ENCODE results near the gene STRBP. TPM values are rescaled to one million over a fixed set of nuclear protein-coding genes. Genes with fewer than 3 reads are reported as not detected.

The STRBP gene
- total RNA-seq, 1 donor from 2014 or later = 9.1 TPM

DNA sequence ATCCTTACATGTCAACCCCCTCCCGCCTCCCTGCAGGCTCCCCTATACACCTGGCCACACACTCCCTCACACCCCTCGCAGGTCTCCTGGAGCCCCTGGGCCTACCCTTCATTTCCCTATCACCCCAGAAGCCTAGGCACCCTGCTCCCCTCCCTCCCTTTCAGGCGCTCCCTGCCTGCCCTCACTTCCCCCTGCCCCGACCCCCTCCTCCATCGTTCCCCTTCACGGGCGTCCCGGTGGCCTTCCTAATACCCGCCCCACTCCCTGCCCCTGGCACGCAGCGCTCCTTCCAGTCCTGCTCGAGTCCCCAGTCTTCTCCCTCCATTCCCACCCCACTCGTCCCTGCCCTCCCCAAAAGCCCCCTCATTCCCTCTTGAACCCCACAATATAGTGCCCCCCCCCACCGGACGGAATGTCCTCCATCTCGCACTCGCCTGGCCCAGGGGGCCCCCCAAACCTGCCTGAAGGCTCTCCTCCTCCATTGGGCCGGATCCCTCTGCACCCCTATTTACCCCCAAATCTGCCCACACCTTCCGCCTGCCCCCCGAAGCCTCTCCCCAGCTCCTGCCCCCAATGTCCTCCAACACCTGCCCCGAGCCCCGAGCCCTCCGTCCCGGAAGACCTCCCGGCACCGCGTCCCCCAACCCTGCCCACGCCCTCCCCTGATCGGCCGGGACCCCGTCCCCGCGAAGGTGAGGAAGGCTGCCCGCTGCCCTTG, 746 bp downstream of the STRBP start:
- TF ChIP-seq POLR2AphosphoS5 (IDR thresholded peaks at IDR 0.05; ENCODE audit: insufficient read depth in 1 of 2, low read depth in 1 of 2) (no peak), POLR2A (IDR thresholded peaks at IDR 0.05) (no peak)
- TF ChIP-seq, protein P1, sequence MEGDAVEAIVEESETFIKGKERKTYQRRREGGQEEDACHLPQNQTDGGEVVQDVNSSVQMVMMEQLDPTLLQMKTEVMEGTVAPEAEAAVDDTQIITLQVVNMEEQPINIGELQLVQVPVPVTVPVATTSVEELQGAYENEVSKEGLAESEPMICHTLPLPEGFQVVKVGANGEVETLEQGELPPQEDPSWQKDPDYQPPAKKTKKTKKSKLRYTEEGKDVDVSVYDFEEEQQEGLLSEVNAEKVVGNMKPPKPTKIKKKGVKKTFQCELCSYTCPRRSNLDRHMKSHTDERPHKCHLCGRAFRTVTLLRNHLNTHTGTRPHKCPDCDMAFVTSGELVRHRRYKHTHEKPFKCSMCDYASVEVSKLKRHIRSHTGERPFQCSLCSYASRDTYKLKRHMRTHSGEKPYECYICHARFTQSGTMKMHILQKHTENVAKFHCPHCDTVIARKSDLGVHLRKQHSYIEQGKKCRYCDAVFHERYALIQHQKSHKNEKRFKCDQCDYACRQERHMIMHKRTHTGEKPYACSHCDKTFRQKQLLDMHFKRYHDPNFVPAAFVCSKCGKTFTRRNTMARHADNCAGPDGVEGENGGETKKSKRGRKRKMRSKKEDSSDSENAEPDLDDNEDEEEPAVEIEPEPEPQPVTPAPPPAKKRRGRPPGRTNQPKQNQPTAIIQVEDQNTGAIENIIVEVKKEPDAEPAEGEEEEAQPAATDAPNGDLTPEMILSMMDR (IDR thresholded peaks at IDR 0.05) = no peak
- Histone ChIP-seq H3K36me3 (no peaks in the 10 kb centered on the region), H3K27me3 (no peaks in the 10 kb centered on the region), H3K9me3 (no peaks in the 10 kb centered on the region), H3K27ac (no peak overlapping the region), H3K4me1 (peaks cover 15% of the 10 kb centered on the region), H3K4me3 (peak overlapping the region; percentile 74 to 78)
- DNase-seq (ENCODE audit: extremely low spot score in 2 of 2) = no peak
- intact Hi-C loops (cut with DNase I) = no loop called here

DNA sequence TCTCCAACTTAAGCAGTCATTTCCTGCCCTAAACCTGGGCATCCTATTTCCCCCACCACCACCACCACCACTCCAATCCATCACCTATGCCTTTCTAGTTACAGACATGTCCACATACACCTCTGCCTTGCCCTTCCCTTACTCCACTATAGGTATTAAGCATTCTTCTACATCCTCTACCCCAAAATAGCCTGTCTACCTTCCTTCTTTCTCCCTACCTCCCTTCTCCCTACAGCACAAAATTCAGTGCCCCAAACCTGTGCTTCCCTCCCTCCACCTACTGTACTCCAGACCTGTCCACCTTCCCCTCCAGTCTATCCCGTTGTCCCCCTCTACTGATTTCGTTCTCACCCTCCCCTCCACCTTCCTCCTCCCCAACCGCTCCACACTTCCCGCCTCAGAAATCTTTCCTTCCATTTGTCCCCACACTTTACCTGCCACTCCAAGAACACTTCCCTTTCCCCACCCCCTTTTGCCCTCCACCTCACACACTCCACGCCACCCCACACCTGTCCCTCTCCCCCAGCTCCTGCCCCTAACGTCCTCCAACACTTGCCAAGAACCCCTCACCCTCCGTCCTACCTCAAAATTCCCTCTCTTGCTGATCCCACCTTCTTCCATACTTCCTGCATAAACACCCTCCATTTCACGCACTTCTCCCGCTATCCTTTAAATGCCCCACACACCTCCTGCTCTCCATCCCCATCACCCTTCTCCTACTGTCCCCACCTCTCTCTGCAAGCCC, 1.6 kb downstream of the STRBP start:
- intact Hi-C loops (cut with DNase I) = no loop called here
- Histone ChIP-seq H3K27ac (no peak overlapping the region), H3K4me1 (peaks cover 15% of the 10 kb centered on the region), H3K36me3 (no peaks in the 10 kb centered on the region), H3K27me3 (no peaks in the 10 kb centered on the region), H3K4me3 (peak overlapping the region in 1 of 2 donors; percentile 78), H3K9me3 (no peaks in the 10 kb centered on the region)
- no peak for DNase-seq (ENCODE audit: extremely low spot score in 2 of 2)
- TF ChIP-seq, protein P1 (IDR thresholded peaks at IDR 0.05) = no peak
- no peak for TF ChIP-seq POLR2A (IDR thresholded peaks at IDR 0.05)
- TF ChIP-seq POLR2AphosphoS5 (IDR thresholded peaks at IDR 0.05; ENCODE audit: insufficient read depth in 1 of 2, low read depth in 1 of 2) = no peak

DNA sequence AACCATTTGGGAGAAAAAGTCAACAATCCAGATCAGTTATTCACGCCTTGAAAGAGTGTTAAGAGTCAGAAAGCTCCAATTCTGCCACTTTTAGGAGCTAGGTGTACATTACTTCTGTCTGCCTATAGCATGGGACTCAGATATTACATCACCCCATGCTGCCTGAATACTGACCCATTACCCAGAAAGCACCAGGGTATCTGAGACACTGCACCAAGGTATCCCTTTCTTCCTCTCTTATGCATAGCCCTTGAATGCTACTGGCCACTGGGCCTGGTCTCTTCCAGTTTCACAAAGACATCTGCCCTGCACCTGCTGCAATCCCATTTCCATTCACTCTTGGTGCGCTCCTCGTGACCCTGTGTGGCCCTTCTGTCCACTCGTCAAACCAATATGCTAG, 2.6 kb downstream of the STRBP start:
- H3K4me3 ChIP-seq = no peak overlapping the region
- H3K27me3 ChIP-seq = no peaks in the 10 kb centered on the region
- peaks cover 15% of the 10 kb centered on the region for H3K4me1 ChIP-seq
- no peak overlapping the region for H3K27ac ChIP-seq
- no peaks in the 10 kb centered on the region for H3K9me3 ChIP-seq
- intact Hi-C loops (cut with DNase I) = no loop called here
- no peak for DNase-seq (ENCODE audit: extremely low spot score in 2 of 2)
- TF ChIP-seq POLR2AphosphoS5 (IDR thresholded peaks at IDR 0.05; ENCODE audit: insufficient read depth in 1 of 2, low read depth in 1 of 2) = no peak
- TF ChIP-seq, protein P1 (IDR thresholded peaks at IDR 0.05) = no peak
- no peak for TF ChIP-seq POLR2A (IDR thresholded peaks at IDR 0.05)
- no peaks in the 10 kb centered on the region for H3K36me3 ChIP-seq

DNA sequence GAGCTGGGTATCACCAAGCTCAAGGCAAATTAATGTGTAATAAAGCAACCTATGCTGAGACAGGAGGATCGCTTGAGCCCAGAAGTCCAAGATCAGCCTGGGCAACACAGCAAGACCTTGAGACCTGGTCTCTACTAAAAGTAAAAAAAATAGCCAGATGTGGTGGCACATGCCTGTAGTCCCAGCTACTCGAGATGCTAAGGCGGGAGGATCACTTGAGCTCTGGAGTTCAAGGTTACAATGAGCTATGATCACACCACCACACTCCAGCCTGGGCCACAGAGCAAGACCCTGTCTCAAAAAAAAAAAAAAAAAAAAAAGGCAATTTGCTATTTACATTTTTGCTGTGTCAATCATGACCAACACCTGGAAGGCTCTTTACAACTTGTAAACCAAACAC, 5.2 kb downstream of the STRBP start:
- Histone ChIP-seq H3K36me3 (no peaks in the 10 kb centered on the region), H3K4me3 (no peak overlapping the region), H3K27me3 (no peaks in the 10 kb centered on the region), H3K4me1 (peaks cover 10% of the 10 kb centered on the region), H3K9me3 (no peaks in the 10 kb centered on the region), H3K27ac (no peak overlapping the region)
- DNase-seq (ENCODE audit: extremely low spot score in 2 of 2) = no peak
- TF ChIP-seq POLR2A (IDR thresholded peaks at IDR 0.05) = no peak
- TF ChIP-seq POLR2AphosphoS5 (IDR thresholded peaks at IDR 0.05; ENCODE audit: insufficient read depth in 1 of 2, low read depth in 1 of 2) = no peak
- TF ChIP-seq, protein P1 (IDR thresholded peaks at IDR 0.05) = no peak
- intact Hi-C loops (cut with DNase I) = no loop called here

DNA sequence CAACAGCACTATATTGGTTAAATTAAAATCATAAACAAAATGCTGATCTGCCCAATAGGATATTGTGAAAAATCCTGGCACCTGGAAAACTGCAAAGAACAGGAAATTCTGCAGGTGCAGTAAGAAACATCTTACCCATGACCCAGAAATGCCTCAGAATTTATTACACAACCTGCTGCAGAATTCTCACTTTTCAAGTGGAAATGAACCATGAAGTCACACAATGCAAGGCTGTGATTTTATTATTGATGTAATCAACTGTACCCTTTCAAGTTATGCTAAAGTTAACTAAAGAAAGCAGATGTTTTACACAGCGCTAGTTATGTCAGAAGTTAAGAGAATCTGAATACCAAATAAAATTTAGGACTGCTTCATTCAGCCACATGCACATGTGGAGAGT, 6.0 kb downstream of the STRBP start:
- TF ChIP-seq POLR2AphosphoS5 (IDR thresholded peaks at IDR 0.05; ENCODE audit: insufficient read depth in 1 of 2, low read depth in 1 of 2) (no peak), POLR2A (IDR thresholded peaks at IDR 0.05) (no peak)
- TF ChIP-seq, protein P1 (IDR thresholded peaks at IDR 0.05) = no peak
- intact Hi-C loops (cut with DNase I) = no loop called here
- Histone ChIP-seq H3K27me3 (no peaks in the 10 kb centered on the region), H3K27ac (no peak overlapping the region), H3K9me3 (no peaks in the 10 kb centered on the region), H3K4me3 (no peak overlapping the region), H3K36me3 (no peaks in the 10 kb centered on the region), H3K4me1 (peaks cover 4% of the 10 kb centered on the region)
- no peak for DNase-seq (ENCODE audit: extremely low spot score in 2 of 2)
